ENCODE results near the gene KCTD13.

DNA sequence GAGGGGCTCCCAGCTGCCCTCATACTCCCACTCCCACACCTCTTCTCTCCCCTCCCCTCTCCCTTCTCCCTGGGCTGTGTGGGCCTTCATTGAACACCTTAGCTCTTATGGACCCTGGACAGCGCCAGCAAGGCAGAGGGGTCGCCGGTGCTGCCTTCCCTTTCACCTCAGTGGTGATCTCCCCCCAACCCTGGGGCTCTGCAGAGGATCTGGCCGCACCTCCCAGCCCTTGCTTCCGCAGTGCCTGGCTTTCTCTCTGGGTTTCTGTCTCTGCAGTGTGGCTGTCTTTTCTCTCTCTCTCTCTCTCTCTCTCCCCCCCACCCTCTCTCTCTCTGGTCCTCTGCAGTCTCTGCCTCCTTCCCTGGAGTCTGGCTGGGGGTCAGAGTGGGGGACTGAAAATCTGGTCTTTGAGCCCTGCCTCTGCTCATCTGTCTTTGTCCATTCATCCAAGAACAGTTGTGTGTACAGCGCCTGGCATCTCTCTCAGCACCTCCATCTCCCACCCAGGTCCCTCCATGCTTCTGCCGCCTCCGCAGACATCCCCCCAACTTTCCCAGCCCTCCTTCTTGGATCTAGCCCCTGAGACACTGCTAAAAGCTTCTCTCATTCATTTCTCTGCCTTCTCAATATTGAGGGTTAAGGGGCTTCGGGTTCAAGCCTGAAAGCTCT, 27.8 kb downstream of the KCTD13 start:
- TF ChIP-seq, protein P1, sequence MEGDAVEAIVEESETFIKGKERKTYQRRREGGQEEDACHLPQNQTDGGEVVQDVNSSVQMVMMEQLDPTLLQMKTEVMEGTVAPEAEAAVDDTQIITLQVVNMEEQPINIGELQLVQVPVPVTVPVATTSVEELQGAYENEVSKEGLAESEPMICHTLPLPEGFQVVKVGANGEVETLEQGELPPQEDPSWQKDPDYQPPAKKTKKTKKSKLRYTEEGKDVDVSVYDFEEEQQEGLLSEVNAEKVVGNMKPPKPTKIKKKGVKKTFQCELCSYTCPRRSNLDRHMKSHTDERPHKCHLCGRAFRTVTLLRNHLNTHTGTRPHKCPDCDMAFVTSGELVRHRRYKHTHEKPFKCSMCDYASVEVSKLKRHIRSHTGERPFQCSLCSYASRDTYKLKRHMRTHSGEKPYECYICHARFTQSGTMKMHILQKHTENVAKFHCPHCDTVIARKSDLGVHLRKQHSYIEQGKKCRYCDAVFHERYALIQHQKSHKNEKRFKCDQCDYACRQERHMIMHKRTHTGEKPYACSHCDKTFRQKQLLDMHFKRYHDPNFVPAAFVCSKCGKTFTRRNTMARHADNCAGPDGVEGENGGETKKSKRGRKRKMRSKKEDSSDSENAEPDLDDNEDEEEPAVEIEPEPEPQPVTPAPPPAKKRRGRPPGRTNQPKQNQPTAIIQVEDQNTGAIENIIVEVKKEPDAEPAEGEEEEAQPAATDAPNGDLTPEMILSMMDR (IDR thresholded peaks at IDR 0.05; ENCODE audit: insufficient read depth, low read length, poor library complexity, severe bottlenecking), result no peak
- TF ChIP-seq EZH2phosphoT487 (conservative IDR thresholded peaks at IDR 0.05; ENCODE audit: low read length), result no peak

Data from SU-DHL-6 (cell line).